Astrocyte (in vitro differentiated cells and primary cell): Measurements from ENCODE around the gene CORO2B. TPM values are rescaled to one million over a fixed set of nuclear protein-coding genes. Genes with fewer than 3 reads are reported as not detected.

ENCODE experiments used
- DNase-seq: peaks from one replicate; pipeline ENCODE4 v3.0.0-alpha.2; 2010; ENCODE audit warnings: low read depth
- FAIRE-seq: peaks from 2 replicates; lab custom pipeline; 2011; peaks lifted over from hg19 to GRCh38; lab: Jason Lieb, UNC
- H2AFZ ChIP-seq: 2 replicates; pipeline ENCODE4 v1.6.0; 2012; ENCODE audit warnings: low read depth, low read length, inconsistent platforms
- H3K27ac ChIP-seq: 2 replicates; pipeline ENCODE4 v1.5.1; 2011; ENCODE audit warnings: low read depth, low read length, inconsistent platforms
- H3K27me3 ChIP-seq: 2 replicates; pipeline ENCODE4 v1.6.0; 2011; ENCODE audit warnings: low read length, inconsistent platforms; ENCODE audit not compliant: insufficient read depth
- H3K36me3 ChIP-seq: 2 replicates; pipeline ENCODE4 v1.5.1; 2011; ENCODE audit warnings: low read length, inconsistent platforms; ENCODE audit not compliant: insufficient read depth
- H3K4me1 ChIP-seq: 2 replicates; pipeline ENCODE4 v1.5.1; 2011; ENCODE audit warnings: low read length, inconsistent platforms; ENCODE audit not compliant: insufficient read depth
- H3K4me2 ChIP-seq: 2 replicates; pipeline ENCODE4 v1.6.0; 2012; ENCODE audit warnings: low read length, inconsistent platforms
- H3K4me3 ChIP-seq: 2 replicates; pipeline ENCODE4 v1.5.1; 2011; ENCODE audit warnings: low read depth, mild to moderate bottlenecking, low read length, inconsistent platforms; ENCODE audit not compliant: insufficient read depth
- H3K79me2 ChIP-seq: 2 replicates; pipeline ENCODE4 v1.6.0; 2012; ENCODE audit warnings: mild to moderate bottlenecking, low read length, inconsistent platforms; ENCODE audit not compliant: insufficient read depth
- H3K9ac ChIP-seq: 2 replicates; pipeline ENCODE4 v1.6.0; 2012; ENCODE audit warnings: mild to moderate bottlenecking, low read length, inconsistent platforms
- H3K9me3 ChIP-seq: 2 replicates; pipeline ENCODE4 v1.5.1; 2012; ENCODE audit warnings: low read depth, mild to moderate bottlenecking, low read length, inconsistent platforms; ENCODE audit not compliant: insufficient read depth
- H4K20me1 ChIP-seq: 2 replicates; pipeline ENCODE4 v1.6.0; 2012; ENCODE audit warnings: low read length, inconsistent platforms; ENCODE audit not compliant: insufficient read depth
- H3K27ac Mint-ChIP-seq: one replicate; pipeline ENCODE4 v1.8.0; 2021; ENCODE audit warnings: mild to moderate bottlenecking, mixed read lengths; ENCODE audit not compliant: unreplicated experiment
- H3K27me3 Mint-ChIP-seq: one replicate; pipeline ENCODE4 v1.8.0; 2021; ENCODE audit warnings: low read depth, mixed read lengths; ENCODE audit not compliant: unreplicated experiment
- H3K36me3 Mint-ChIP-seq: one replicate; pipeline ENCODE4 v1.8.0; 2021; ENCODE audit warnings: low read depth, mixed read lengths; ENCODE audit not compliant: unreplicated experiment
- H3K4me1 Mint-ChIP-seq: one replicate; pipeline ENCODE4 v1.8.0; 2021; ENCODE audit warnings: low read depth, mixed read lengths; ENCODE audit not compliant: unreplicated experiment
- H3K4me3 Mint-ChIP-seq: one replicate; pipeline ENCODE4 v1.8.0; 2021; ENCODE audit warnings: mild to moderate bottlenecking, moderate library complexity, mixed read lengths; ENCODE audit not compliant: unreplicated experiment
- H3K9me3 Mint-ChIP-seq: one replicate; pipeline ENCODE4 v1.8.0; 2021; ENCODE audit warnings: mild to moderate bottlenecking, mixed read lengths; ENCODE audit not compliant: unreplicated experiment
- EZH2 ChIP-seq: IDR thresholded peaks from 2 replicates; pipeline ENCODE4 v1.6.1; 2012; ENCODE audit warnings: mild to moderate bottlenecking, low read length, inconsistent platforms; ENCODE audit not compliant: insufficient read depth
- total RNA-seq: library from RNA; stranded (reverse); gene quantifications from 2 replicates; pipeline ENCODE4 v1.2.1, GENCODE V29; 2021
- TF ChIP-seq, protein P1 (sequence below): IDR thresholded peaks from 2 replicates; pipeline ENCODE4 v1.5.1; 2011; ENCODE audit warnings: low read depth, mild to moderate bottlenecking, inconsistent platforms, low read length, moderate library complexity; ENCODE audit not compliant: insufficient read depth

Gene CORO2B
- total RNA-seq, 1 donor from 2014 or later, result 7.4 TPM

DNA sequence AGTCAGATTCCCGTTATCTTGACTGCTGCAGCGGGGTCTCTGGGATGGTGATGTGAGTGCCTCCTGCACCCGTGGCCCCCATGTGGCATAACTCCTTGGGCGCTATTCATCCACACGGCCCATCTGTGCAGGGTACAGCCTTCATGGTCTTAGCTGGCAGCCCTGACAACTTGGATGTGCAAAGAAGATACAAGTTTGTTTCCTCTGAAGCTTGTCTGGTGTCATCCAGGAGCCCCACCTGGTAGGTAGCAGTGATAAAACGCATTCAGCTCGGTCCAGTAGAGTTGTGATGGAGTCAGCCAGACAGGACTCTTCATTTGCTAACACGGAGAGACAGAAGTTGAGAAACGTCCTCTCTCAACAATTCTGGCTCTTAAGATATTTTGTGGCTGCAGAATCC lies 53.3 kb downstream of the CORO2B start:
- peaks cover 17% of the 10 kb centered on the region for H3K4me1 Mint-ChIP-seq
- H4K20me1 ChIP-seq, result peaks cover 5% of the 10 kb centered on the region
- no peaks in the 10 kb centered on the region for H3K36me3 Mint-ChIP-seq
- no peaks in the 10 kb centered on the region for H3K36me3 ChIP-seq
- H3K79me2 ChIP-seq, result peaks cover 60% of the 10 kb centered on the region
- H3K27me3 Mint-ChIP-seq, result peaks cover 7% of the 10 kb centered on the region
- no peak overlapping the region for H3K27ac Mint-ChIP-seq
- H2AFZ ChIP-seq, result no peak overlapping the region
- H3K27ac ChIP-seq, result no peak overlapping the region
- no peak overlapping the region for H3K9ac ChIP-seq
- no peak overlapping the region for H3K4me3 ChIP-seq
- no peaks in the 10 kb centered on the region for H3K27me3 ChIP-seq
- DNase-seq (no peak), FAIRE-seq (no peak)
- H3K4me2 ChIP-seq, result no peak overlapping the region
- no peaks in the 10 kb centered on the region for H3K9me3 ChIP-seq
- H3K4me3 Mint-ChIP-seq, result no peak overlapping the region
- peaks cover 27% of the 10 kb centered on the region for H3K4me1 ChIP-seq
- TF ChIP-seq, protein P1, sequence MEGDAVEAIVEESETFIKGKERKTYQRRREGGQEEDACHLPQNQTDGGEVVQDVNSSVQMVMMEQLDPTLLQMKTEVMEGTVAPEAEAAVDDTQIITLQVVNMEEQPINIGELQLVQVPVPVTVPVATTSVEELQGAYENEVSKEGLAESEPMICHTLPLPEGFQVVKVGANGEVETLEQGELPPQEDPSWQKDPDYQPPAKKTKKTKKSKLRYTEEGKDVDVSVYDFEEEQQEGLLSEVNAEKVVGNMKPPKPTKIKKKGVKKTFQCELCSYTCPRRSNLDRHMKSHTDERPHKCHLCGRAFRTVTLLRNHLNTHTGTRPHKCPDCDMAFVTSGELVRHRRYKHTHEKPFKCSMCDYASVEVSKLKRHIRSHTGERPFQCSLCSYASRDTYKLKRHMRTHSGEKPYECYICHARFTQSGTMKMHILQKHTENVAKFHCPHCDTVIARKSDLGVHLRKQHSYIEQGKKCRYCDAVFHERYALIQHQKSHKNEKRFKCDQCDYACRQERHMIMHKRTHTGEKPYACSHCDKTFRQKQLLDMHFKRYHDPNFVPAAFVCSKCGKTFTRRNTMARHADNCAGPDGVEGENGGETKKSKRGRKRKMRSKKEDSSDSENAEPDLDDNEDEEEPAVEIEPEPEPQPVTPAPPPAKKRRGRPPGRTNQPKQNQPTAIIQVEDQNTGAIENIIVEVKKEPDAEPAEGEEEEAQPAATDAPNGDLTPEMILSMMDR, result no peak
- TF ChIP-seq EZH2, result no peak
- peaks cover 2% of the 10 kb centered on the region for H3K9me3 Mint-ChIP-seq

DNA sequence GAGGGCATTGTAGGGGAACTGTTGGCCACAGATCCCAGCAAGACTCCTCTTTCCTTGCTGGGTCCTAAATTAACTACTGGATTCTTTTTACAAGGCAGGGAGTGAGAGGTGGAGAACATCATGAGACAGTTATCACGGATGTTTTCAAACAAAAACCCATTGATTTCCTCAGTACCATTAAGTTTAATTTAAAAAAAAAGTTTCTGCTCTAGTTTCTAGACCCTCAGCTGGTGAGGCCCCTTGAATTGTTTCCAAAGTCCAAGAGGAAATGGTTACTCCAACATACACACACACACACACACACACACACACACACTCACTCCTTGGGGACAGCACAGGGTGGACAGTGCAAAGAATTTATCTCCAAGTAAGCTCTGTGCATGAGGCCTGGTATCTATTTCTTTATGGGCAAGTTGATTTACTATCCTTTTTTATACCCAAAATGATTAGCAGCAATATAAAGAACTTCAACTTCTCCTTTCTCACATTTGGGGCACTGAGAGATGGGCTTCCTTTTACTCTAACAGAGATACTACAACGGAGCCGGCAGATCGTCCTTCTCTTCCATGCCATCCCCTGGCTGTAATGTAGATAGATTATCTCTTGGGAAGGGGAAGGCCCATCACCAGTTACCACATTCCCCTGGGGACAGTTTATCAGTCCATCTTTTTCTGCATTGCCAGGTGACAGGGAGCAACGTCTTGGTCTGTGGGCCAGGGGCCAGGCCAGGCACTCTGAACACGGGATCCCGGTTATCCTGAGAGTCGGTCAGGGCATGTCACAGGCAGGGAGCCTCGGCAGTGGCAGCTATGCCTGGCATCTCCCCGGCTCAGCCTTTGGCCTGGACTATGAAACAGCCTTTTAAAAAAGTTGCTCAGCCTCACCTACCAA lies 54.7 kb downstream of the CORO2B start:
- TF ChIP-seq, protein P1, result no peak
- no peak for TF ChIP-seq EZH2
- Mint-ChIP-seq H3K27ac (no peak overlapping the region), H3K27me3 (peaks cover 7% of the 10 kb centered on the region)

DNA sequence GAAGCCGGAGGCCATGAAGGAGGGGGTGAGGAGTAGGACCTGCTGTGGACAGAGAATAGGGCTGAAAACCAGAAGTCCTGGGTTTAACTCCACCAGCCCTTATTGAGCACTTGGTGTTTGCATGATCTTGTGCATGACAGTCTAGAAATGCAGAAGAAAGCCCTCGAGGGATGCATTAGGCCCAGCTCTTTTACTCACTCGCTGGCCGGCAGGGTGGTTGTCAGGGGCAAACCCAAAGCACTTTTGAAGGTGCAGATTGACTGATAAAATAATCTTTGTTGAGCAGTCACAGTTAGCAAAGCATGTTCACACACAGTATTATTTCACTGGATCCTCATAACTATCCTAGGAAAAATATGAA lies 55.3 kb downstream of the CORO2B start:
- Histone ChIP-seq H3K27ac (no peak overlapping the region), H3K36me3 (no peaks in the 10 kb centered on the region), H3K79me2 (peaks cover 59% of the 10 kb centered on the region), H3K27me3 (no peaks in the 10 kb centered on the region), H4K20me1 (peaks cover 4% of the 10 kb centered on the region), H3K4me3 (no peak overlapping the region), H3K4me2 (no peak overlapping the region), H2AFZ (no peak overlapping the region), H3K9me3 (no peaks in the 10 kb centered on the region), H3K9ac (no peak overlapping the region), H3K4me1 (peaks cover 23% of the 10 kb centered on the region)
- Mint-ChIP-seq H3K4me1 (peaks cover 19% of the 10 kb centered on the region), H3K27me3 (peaks cover 4% of the 10 kb centered on the region), H3K4me3 (no peak overlapping the region), H3K9me3 (peaks cover 2% of the 10 kb centered on the region), H3K27ac (no peak overlapping the region), H3K36me3 (peaks cover 4% of the 10 kb centered on the region)
- no peak for DNase-seq
- TF ChIP-seq EZH2, result no peak
- TF ChIP-seq, protein P1, result no peak
- no peak for FAIRE-seq

More for the DNA sequence above, 54.7 kb downstream of the CORO2B start:
- Histone ChIP-seq H4K20me1 (peaks cover 5% of the 10 kb centered on the region), H2AFZ (no peak overlapping the region), H3K36me3 (no peaks in the 10 kb centered on the region), H3K9ac (no peak overlapping the region), H3K79me2 (peaks cover 59% of the 10 kb centered on the region), H3K27ac (no peak overlapping the region), H3K4me3 (no peak overlapping the region), H3K27me3 (no peaks in the 10 kb centered on the region), H3K4me2 (no peak overlapping the region), H3K9me3 (no peaks in the 10 kb centered on the region), H3K4me1 (peaks cover 19% of the 10 kb centered on the region)
- Mint-ChIP-seq H3K36me3 (peaks cover 4% of the 10 kb centered on the region), H3K4me1 (peaks cover 16% of the 10 kb centered on the region), H3K9me3 (peaks cover 2% of the 10 kb centered on the region), H3K4me3 (no peak overlapping the region)
- FAIRE-seq (no peak), DNase-seq (no peak)
